Breast epithelium (tissue), 3 donors: Measurements from ENCODE around the gene MAL.

Experiments used
- POLR2A ChIP-seq: fragments of 450-650 bp; IDR thresholded peaks from one replicate; pipeline ENCODE4 v1.6.1; 2016; ENCODE audit warnings: antibody characterized with exemption, mild to moderate bottlenecking, moderate library complexity
- POLR2AphosphoS5 ChIP-seq, 3 donors: sonication (generic); formaldehyde crosslinking; IDR thresholded peaks; one replicate each; pipeline ENCODE4 v1.6.1; 2017; ENCODE audit warnings: antibody characterized with exemption in 3 of 3
- TF ChIP-seq, protein P1 (sequence below), 3 donors: fragments of 450-650 bp; IDR thresholded peaks; one replicate each; pipeline ENCODE4 v1.5.1; 2016 to 2017; ENCODE audit warnings: antibody characterized with exemption in 3 of 3, mild to moderate bottlenecking in 3 of 3, moderate library complexity in 3 of 3

DNA sequence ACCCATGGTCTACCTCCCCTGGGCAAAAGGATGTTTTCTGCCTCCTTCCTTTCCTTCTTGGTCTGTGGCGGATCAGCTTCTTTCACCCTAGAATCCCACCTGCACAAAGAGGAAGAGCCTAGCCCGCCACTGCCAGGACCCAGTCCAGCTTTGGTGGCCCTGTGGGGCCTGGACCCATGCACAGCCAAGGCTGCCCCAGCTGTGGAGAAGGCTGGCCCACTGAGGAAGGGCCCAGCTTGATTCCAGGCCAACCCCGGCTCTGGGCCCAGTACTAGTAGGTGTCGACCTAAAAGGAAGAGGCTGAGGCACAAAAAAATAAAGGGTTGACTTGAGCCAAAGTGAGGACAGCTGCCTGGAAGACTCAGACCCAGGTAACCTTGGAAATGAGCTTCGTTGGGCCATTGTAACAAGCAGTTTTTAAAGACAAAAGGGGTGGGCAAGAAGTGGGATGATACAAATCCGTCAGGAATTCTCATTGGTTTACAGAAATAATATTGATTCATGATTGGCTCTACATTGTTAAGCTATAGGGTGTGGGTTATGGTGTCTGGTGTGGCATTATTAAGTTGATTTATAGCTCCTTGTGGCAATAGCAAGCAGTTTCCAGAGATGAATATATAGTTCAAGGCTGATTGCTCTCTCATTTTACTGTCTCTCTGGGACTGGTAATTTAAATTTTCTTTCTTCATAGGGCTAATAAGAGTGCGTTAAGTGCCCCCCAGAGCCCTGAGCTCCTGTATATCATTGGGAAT is 29.8 kb upstream of the MAL start:
- TF ChIP-seq, protein P1, sequence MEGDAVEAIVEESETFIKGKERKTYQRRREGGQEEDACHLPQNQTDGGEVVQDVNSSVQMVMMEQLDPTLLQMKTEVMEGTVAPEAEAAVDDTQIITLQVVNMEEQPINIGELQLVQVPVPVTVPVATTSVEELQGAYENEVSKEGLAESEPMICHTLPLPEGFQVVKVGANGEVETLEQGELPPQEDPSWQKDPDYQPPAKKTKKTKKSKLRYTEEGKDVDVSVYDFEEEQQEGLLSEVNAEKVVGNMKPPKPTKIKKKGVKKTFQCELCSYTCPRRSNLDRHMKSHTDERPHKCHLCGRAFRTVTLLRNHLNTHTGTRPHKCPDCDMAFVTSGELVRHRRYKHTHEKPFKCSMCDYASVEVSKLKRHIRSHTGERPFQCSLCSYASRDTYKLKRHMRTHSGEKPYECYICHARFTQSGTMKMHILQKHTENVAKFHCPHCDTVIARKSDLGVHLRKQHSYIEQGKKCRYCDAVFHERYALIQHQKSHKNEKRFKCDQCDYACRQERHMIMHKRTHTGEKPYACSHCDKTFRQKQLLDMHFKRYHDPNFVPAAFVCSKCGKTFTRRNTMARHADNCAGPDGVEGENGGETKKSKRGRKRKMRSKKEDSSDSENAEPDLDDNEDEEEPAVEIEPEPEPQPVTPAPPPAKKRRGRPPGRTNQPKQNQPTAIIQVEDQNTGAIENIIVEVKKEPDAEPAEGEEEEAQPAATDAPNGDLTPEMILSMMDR (IDR thresholded peaks at IDR 0.05) = no peak
- TF ChIP-seq POLR2A = no peak
- no peak for TF ChIP-seq POLR2AphosphoS5 (IDR thresholded peaks at IDR 0.05)
